SJSA1 (cell line): ENCODE measurements around the gene IL25. TPM values are rescaled to one million over a fixed set of nuclear protein-coding genes. Genes with fewer than 3 reads are reported as not detected.
"Not testable (repeated sequence)": the region's sequence is repeated elsewhere in the genome, so short reads cannot be mapped to it uniquely, and the experiment has no call there.

Experiments
- DNase-seq, 2 experiments: peaks; one replicate each; pipeline ENCODE4 v3.0.0-alpha.2; 2015 to 2020; ENCODE audit warnings: low spot score in 2 of 2, low read depth in 1 of 2
- H3K27ac ChIP-seq: fragments of 250-450 bp; sonication (Bioruptor Pico); 2 replicates; pipeline ENCODE4 v1.5.1; 2020; ENCODE audit warnings: mild to moderate bottlenecking, moderate library complexity
- H3K27me3 ChIP-seq: fragments of 250-450 bp; sonication (Bioruptor Pico); replicated peaks from 2 replicates; pipeline ENCODE4 v1.5.1; 2020; ENCODE audit warnings: mild to moderate bottlenecking, moderate library complexity
- H3K36me3 ChIP-seq: fragments of 250-450 bp; sonication (Bioruptor Pico); 2 replicates; pipeline ENCODE4 v1.5.1; 2020; ENCODE audit warnings: mild to moderate bottlenecking
- H3K4me1 ChIP-seq: fragments of 250-450 bp; sonication (Bioruptor Pico); replicated peaks from 2 replicates; pipeline ENCODE4 v1.6.1; 2021; ENCODE audit warnings: mild to moderate bottlenecking
- H3K4me3 ChIP-seq: fragments of 250-450 bp; sonication (Bioruptor Pico); 2 replicates; pipeline ENCODE4 v1.5.1; 2020; ENCODE audit warnings: mild to moderate bottlenecking
- H3K9me3 ChIP-seq: fragments of 250-450 bp; sonication (Bioruptor Pico); replicated peaks from 2 replicates; pipeline ENCODE4 v1.5.1; 2020; ENCODE audit warnings: mild to moderate bottlenecking
- total RNA-seq: library from RNA; depleted of rRNA; stranded (reverse); fragments of >200 nt; shearing (Covaris generic); gene quantifications from 2 replicates; pipeline ENCODE4 v1.2.3, GENCODE V29; 2014

The IL25 gene
- total RNA-seq, 1 experiment from 2014 or later: not detected

- no peak for DNase-seq
- Histone ChIP-seq H3K36me3 (no peaks in the 10 kb centered on the region), H3K9me3 (no peaks in the 10 kb centered on the region), H3K27me3 (no peaks in the 10 kb centered on the region; the same call in none of the 2 replicates), H3K4me1 (no peaks in the 10 kb centered on the region), H3K27ac (no peak overlapping the region), H3K4me3 (no peak overlapping the region)
Observed at GRCh38 chr14:23384364-23385080, 11.9 kb downstream of the IL25 start.

GRCh38 chr14:23385244-23385641, 12.6 kb downstream of the IL25 start:
- Histone ChIP-seq H3K9me3 (no peaks in the 10 kb centered on the region), H3K27ac (no peak overlapping the region), H3K4me3 (no peak overlapping the region), H3K4me1 (no peaks in the 10 kb centered on the region), H3K27me3 (no peaks in the 10 kb centered on the region; the same call in none of the 2 replicates), H3K36me3 (no peaks in the 10 kb centered on the region)
- no peak for DNase-seq

GRCh38 chr14:23385642-23386265, 13.1 kb downstream of the IL25 start:
- Histone ChIP-seq H3K27ac (no peak overlapping the region), H3K4me3 (no peak overlapping the region), H3K36me3 (no peaks in the 10 kb centered on the region), H3K27me3 (no peaks in the 10 kb centered on the region; the same call in none of the 2 replicates), H3K4me1 (no peaks in the 10 kb centered on the region), H3K9me3 (no peaks in the 10 kb centered on the region)
- no peak for DNase-seq

GRCh38 chr14:23386266-23386657, 13.7 kb downstream of the IL25 start:
- not testable (repeated sequence) for H3K4me1 ChIP-seq, DNase-seq, H3K9me3 ChIP-seq, H3K36me3 ChIP-seq, H3K27ac ChIP-seq, H3K27me3 ChIP-seq, H3K4me3 ChIP-seq

- Histone ChIP-seq H3K27ac (no peak overlapping the region), H3K27me3 (no peaks in the 10 kb centered on the region; the same call in none of the 2 replicates), H3K4me3 (no peak overlapping the region), H3K4me1 (no peaks in the 10 kb centered on the region), H3K36me3 (no peaks in the 10 kb centered on the region), H3K9me3 (no peaks in the 10 kb centered on the region)
- DNase-seq: no peak
Observed at GRCh38 chr14:23386999-23387398, 14.4 kb downstream of the IL25 start.

- Histone ChIP-seq H3K27ac (no peak overlapping the region), H3K36me3 (no peaks in the 10 kb centered on the region), H3K4me3 (no peak overlapping the region), H3K4me1 (no peaks in the 10 kb centered on the region), H3K9me3 (no peaks in the 10 kb centered on the region), H3K27me3 (no peaks in the 10 kb centered on the region; the same call in none of the 2 replicates)
- no peak for DNase-seq
Observed at GRCh38 chr14:23387916-23388882, 15.6 kb downstream of the IL25 start.

GRCh38 chr14:23388996-23389395, 16.4 kb downstream of the IL25 start:
- Histone ChIP-seq H3K36me3 (no peaks in the 10 kb centered on the region), H3K4me3 (no peak overlapping the region), H3K27ac (no peak overlapping the region), H3K4me1 (no peaks in the 10 kb centered on the region), H3K9me3 (no peaks in the 10 kb centered on the region), H3K27me3 (no peaks in the 10 kb centered on the region; the same call in none of the 2 replicates)
- DNase-seq: no peak

GRCh38 chr14:23389396-23389795, 16.8 kb downstream of the IL25 start:
- no peaks in the 10 kb centered on the region for H3K4me1 ChIP-seq
- no peaks in the 10 kb centered on the region for H3K36me3 ChIP-seq
- peaks cover 3% of the 10 kb centered on the region for H3K27me3 ChIP-seq
- H3K4me3 ChIP-seq: no peak overlapping the region
- no peak overlapping the region for H3K27ac ChIP-seq
- H3K9me3 ChIP-seq: no peaks in the 10 kb centered on the region
- DNase-seq: no peak

GRCh38 chr14:23389871-23390270, 17.3 kb downstream of the IL25 start:
- DNase-seq, H3K27me3 ChIP-seq, H3K36me3 ChIP-seq, H3K9me3 ChIP-seq, H3K4me3 ChIP-seq, H3K27ac ChIP-seq, H3K4me1 ChIP-seq: not testable (repeated sequence)

- no peak overlapping the region for H3K4me3 ChIP-seq
- no peak overlapping the region for H3K27ac ChIP-seq
- no peaks in the 10 kb centered on the region for H3K9me3 ChIP-seq
- no peaks in the 10 kb centered on the region for H3K36me3 ChIP-seq
- no peak for DNase-seq
- no peaks in the 10 kb centered on the region for H3K4me1 ChIP-seq
- H3K27me3 ChIP-seq: peaks cover 14% of the 10 kb centered on the region
Observed at GRCh38 chr14:23392613-23393012, 20.0 kb downstream of the IL25 start.

- H3K36me3 ChIP-seq: no peaks in the 10 kb centered on the region
- no peak overlapping the region for H3K27ac ChIP-seq
- H3K27me3 ChIP-seq: peaks cover 14% of the 10 kb centered on the region; the same call in 1 of the 2 replicates
- H3K4me1 ChIP-seq: no peaks in the 10 kb centered on the region
- H3K4me3 ChIP-seq: no peak overlapping the region
- no peaks in the 10 kb centered on the region for H3K9me3 ChIP-seq
- no peak for DNase-seq
Observed at GRCh38 chr14:23396126-23396525, 23.5 kb downstream of the IL25 start.

- Histone ChIP-seq H3K9me3 (no peaks in the 10 kb centered on the region), H3K27me3 (peaks cover 14% of the 10 kb centered on the region; the same call in 1 of the 2 replicates), H3K36me3 (no peaks in the 10 kb centered on the region), H3K4me3 (no peak overlapping the region), H3K27ac (no peak overlapping the region), H3K4me1 (no peaks in the 10 kb centered on the region)
- DNase-seq: no peak
Observed at GRCh38 chr14:23396781-23397407, 24.3 kb downstream of the IL25 start.

GRCh38 chr14:23398348-23398747, 25.7 kb downstream of the IL25 start:
- Histone ChIP-seq H3K4me3 (no peak overlapping the region), H3K27ac (no peak overlapping the region), H3K27me3 (peaks cover 14% of the 10 kb centered on the region), H3K4me1 (no peaks in the 10 kb centered on the region), H3K9me3 (no peaks in the 10 kb centered on the region), H3K36me3 (no peaks in the 10 kb centered on the region)
- DNase-seq: no peak
